H9 (cell line): ENCODE results near the gene UMAD1. TPM values are rescaled to one million over a fixed set of nuclear protein-coding genes. Genes with fewer than 3 reads are reported as not detected.

Experiments used
- DNase-seq: peaks from one replicate; pipeline ENCODE4 v3.0.0-alpha.2; 2017
- H2AFZ ChIP-seq: one replicate; pipeline ENCODE4 v1.6.1; 2013; ENCODE audit warnings: mild to moderate bottlenecking, low read length, control low read depth, moderate library complexity
- H2AK5ac ChIP-seq: 2 replicates; pipeline ENCODE4 v1.6.1; 2013; ENCODE audit warnings: low read length, control low read depth, mixed read lengths; ENCODE audit not compliant: insufficient read length
- H2BK120ac ChIP-seq: one replicate; pipeline ENCODE4 v1.6.1; 2013; ENCODE audit warnings: low read depth, mild to moderate bottlenecking, low read length, control low read depth, inconsistent platforms; ENCODE audit not compliant: poor library complexity, severe bottlenecking
- H2BK12ac ChIP-seq: 2 replicates; pipeline ENCODE4 v1.6.1; 2013; ENCODE audit warnings: low read length, control low read depth, mixed read lengths, low read depth; ENCODE audit not compliant: insufficient read length
- H2BK15ac ChIP-seq: 2 replicates; pipeline ENCODE4 v1.6.1; 2013; ENCODE audit warnings: low read depth, low read length, control low read depth
- H2BK20ac ChIP-seq: one replicate; pipeline ENCODE4 v1.6.1; 2013; ENCODE audit warnings: low read depth, mild to moderate bottlenecking, low read length, control low read depth, inconsistent platforms; ENCODE audit not compliant: poor library complexity, severe bottlenecking
- H2BK5ac ChIP-seq: 2 replicates; pipeline ENCODE4 v1.6.1; 2013; ENCODE audit warnings: low read length, control low read depth, mixed read lengths; ENCODE audit not compliant: insufficient read length
- H3K14ac ChIP-seq: 2 replicates; pipeline ENCODE4 v1.6.1; 2013; ENCODE audit warnings: low read length, control low read depth; ENCODE audit not compliant: insufficient read depth
- H3K18ac ChIP-seq: 2 replicates; pipeline ENCODE4 v1.6.1; 2013; ENCODE audit warnings: low read depth, mild to moderate bottlenecking, mixed read lengths, low read length, control low read depth; ENCODE audit not compliant: insufficient read length
- H3K23ac ChIP-seq: 2 replicates; pipeline ENCODE4 v1.6.1; 2013; ENCODE audit warnings: low read length, control low read depth, mixed read lengths, low read depth; ENCODE audit not compliant: insufficient read length
- H3K23me2 ChIP-seq: 2 replicates; pipeline ENCODE4 v1.6.1; 2013; ENCODE audit warnings: low read depth, mild to moderate bottlenecking, mixed read lengths, low read length, control low read depth; ENCODE audit not compliant: insufficient read length, poor library complexity, severe bottlenecking
- H3K27ac ChIP-seq: 2 replicates; pipeline ENCODE4 v1.5.1; 2013; ENCODE audit warnings: low read length, control low read depth, mixed read lengths, low read depth; ENCODE audit not compliant: insufficient read length
- H3K27me3 ChIP-seq: 2 replicates; pipeline ENCODE4 v1.6.1; 2013; ENCODE audit warnings: low read length, control low read depth, inconsistent platforms; ENCODE audit not compliant: insufficient read depth
- H3K4ac ChIP-seq: 2 replicates; pipeline ENCODE4 v1.6.1; 2013; ENCODE audit warnings: low read depth, mild to moderate bottlenecking, control low read depth, inconsistent platforms, low read length, moderate library complexity
- H3K4me1 ChIP-seq: 2 replicates; pipeline ENCODE4 v1.6.1; 2013; ENCODE audit warnings: low read length, control low read depth, inconsistent platforms; ENCODE audit not compliant: insufficient read depth
- H3K4me2 ChIP-seq: 2 replicates; pipeline ENCODE4 v1.6.1; 2013; ENCODE audit warnings: low read length, control low read depth, mixed read lengths; ENCODE audit not compliant: insufficient read length, insufficient read depth
- H3K56ac ChIP-seq: 2 replicates; pipeline ENCODE4 v1.6.1; 2013; ENCODE audit warnings: low read depth, mild to moderate bottlenecking, mixed read lengths, low read length, control low read depth; ENCODE audit not compliant: insufficient read length
- H3K79me1 ChIP-seq: 2 replicates; pipeline ENCODE4 v1.6.1; 2013; ENCODE audit warnings: low read depth, mild to moderate bottlenecking, moderate library complexity, low read length, control low read depth, inconsistent platforms; ENCODE audit not compliant: insufficient read depth, poor library complexity, severe bottlenecking
- H3K79me2 ChIP-seq: 2 replicates; pipeline ENCODE4 v1.6.1; 2013; ENCODE audit warnings: low read length, control low read depth, inconsistent platforms; ENCODE audit not compliant: insufficient read depth
- H3K9ac ChIP-seq: 2 replicates; pipeline ENCODE4 v1.6.1; 2013; ENCODE audit warnings: low read length, control low read depth, mixed read lengths; ENCODE audit not compliant: insufficient read length; ENCODE audit errors: extremely low read depth
- H3K9me3 ChIP-seq: one replicate; pipeline ENCODE4 v1.6.1; 2013; ENCODE audit warnings: low read depth, low read length, inconsistent platforms; ENCODE audit not compliant: control insufficient read depth
- H3T11ph ChIP-seq: one replicate; pipeline ENCODE4 v1.6.1; 2013; ENCODE audit warnings: mild to moderate bottlenecking, low read length, control low read depth, inconsistent platforms
- H4K20me1 ChIP-seq: one replicate; pipeline ENCODE4 v1.6.1; 2013; ENCODE audit not compliant: control insufficient read depth, insufficient read length, insufficient read depth
- H4K5ac ChIP-seq: 2 replicates; pipeline ENCODE4 v1.6.1; 2013; ENCODE audit warnings: low read depth, mild to moderate bottlenecking, mixed read lengths, low read length, control low read depth; ENCODE audit not compliant: insufficient read length
- H4K8ac ChIP-seq: replicated peaks from 2 replicates; pipeline ENCODE4 v1.6.1; 2013; ENCODE audit warnings: low read length, control low read depth, mixed read lengths, low read depth; ENCODE audit not compliant: insufficient read length
- H4K91ac ChIP-seq: 2 replicates; pipeline ENCODE4 v1.6.1; 2013; ENCODE audit warnings: low read depth, mild to moderate bottlenecking, moderate library complexity, mixed read lengths, low read length, control low read depth; ENCODE audit not compliant: insufficient read length
- H3K27ac Mint-ChIP-seq, 3 experiments: 2 replicates in 2 of 3; 3 replicates in 1 of 3; pipeline ENCODE4 v1.8.0; 2020 to 2021; ENCODE audit warnings: mixed read lengths in 3 of 3, mild to moderate bottlenecking in 1 of 3, moderate library complexity in 1 of 3
- H3K27me3 Mint-ChIP-seq: 2 replicates; pipeline ENCODE4 v1.8.0; 2021; ENCODE audit warnings: low read depth, mild to moderate bottlenecking, moderate library complexity, mixed read lengths
- H3K36me3 Mint-ChIP-seq, 3 experiments: 2 replicates in 2 of 3; 3 replicates in 1 of 3; pipeline ENCODE4 v1.8.0; 2020 to 2021; ENCODE audit warnings: low read depth in 3 of 3, mixed read lengths in 3 of 3; ENCODE audit not compliant: insufficient read depth in 1 of 3
- H3K4me1 Mint-ChIP-seq, 2 experiments: 2 replicates each; pipeline ENCODE4 v1.8.0; 2020; ENCODE audit warnings: mixed read lengths in 2 of 2
- H3K4me3 Mint-ChIP-seq, 2 experiments: 2 replicates in 1 of 2; 3 replicates in 1 of 2; pipeline ENCODE4 v1.8.0; 2020 to 2021; ENCODE audit warnings: mild to moderate bottlenecking in 2 of 2, mixed read lengths in 2 of 2, moderate library complexity in 1 of 2
- H3K9me3 Mint-ChIP-seq, 2 experiments: 2 replicates in 1 of 2; 3 replicates in 1 of 2; pipeline ENCODE4 v1.8.0; 2020; ENCODE audit warnings: mild to moderate bottlenecking in 2 of 2, mixed read lengths in 2 of 2, moderate library complexity in 1 of 2
- whole genome bisulfite sequencing: extraction: QIAGEN DNeasy Blood & Tissue Kit; methylation state at CpG from one replicate; pipeline ENCODE4 v1.1.7; 2013; ENCODE audit warnings: missing lambda C conversion rate, low lambda C conversion rate, mixed read lengths; ENCODE audit not compliant: insufficient read length; ENCODE audit errors: extremely low coverage; 5-methylcytosine and 5-hydroxymethylcytosine counted together
- total RNA-seq: library from RNA; stranded (reverse); gene quantifications from 2 replicates; pipeline ENCODE4 v1.2.1, GENCODE V29; 2021
- TF ChIP-seq, protein P1 (sequence below): fragments of 200-600 bp; sonication (generic); conservative IDR thresholded peaks from 3 replicates; pipeline ENCODE4 v1.8.0; 2021; ENCODE audit warnings: antibody characterized with exemption, mild to moderate bottlenecking

Gene UMAD1
- total RNA-seq, 1 experiment from 2014 or later, result 8.9 TPM

DNA sequence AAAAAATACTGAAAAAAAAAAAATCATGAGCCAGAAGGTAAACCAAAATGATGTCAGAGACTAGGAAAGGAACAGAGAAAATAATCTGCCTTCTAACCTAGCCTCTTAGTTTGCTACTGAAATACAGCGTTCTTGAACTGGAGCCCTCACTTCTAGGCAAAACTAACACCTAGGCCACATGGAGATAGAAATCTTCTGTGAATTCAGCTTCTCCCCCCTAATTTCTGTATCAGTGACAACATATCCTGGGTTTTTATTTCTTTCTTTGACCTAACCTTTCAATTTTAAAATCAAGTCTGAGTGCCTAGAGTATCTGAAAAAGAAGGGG is 228.0 kb downstream of the UMAD1 start:
- Histone ChIP-seq H3K27ac (no peak overlapping the region), H3K4me2 (no peak overlapping the region), H3K18ac (no peak overlapping the region), H2BK20ac (no peak overlapping the region), H3K79me1 (no peaks in the 10 kb centered on the region), H2BK12ac (no peak overlapping the region), H2BK120ac (no peak overlapping the region), H3K23me2 (no peaks in the 10 kb centered on the region), H2AFZ (no peak overlapping the region), H4K91ac (no peak overlapping the region), H3K27me3 (no peaks in the 10 kb centered on the region), H3K23ac (no peak overlapping the region), H3K79me2 (no peaks in the 10 kb centered on the region), H3K14ac (no peak overlapping the region), H2BK15ac (no peak overlapping the region), H3K56ac (no peak overlapping the region), H4K8ac (no peak overlapping the region), H2BK5ac (no peak overlapping the region), H3K4me1 (peaks cover 2% of the 10 kb centered on the region; the same call in 1 of the 2 replicates), H3K4ac (no peak overlapping the region), H3K9me3 (no peaks in the 10 kb centered on the region), H3K9ac (no peak overlapping the region), H4K5ac (no peak overlapping the region), H3T11ph (no peak overlapping the region), H2AK5ac (no peak overlapping the region), H4K20me1 (no peaks in the 10 kb centered on the region)
- Mint-ChIP-seq H3K4me3 (no peak overlapping the region), H3K4me1 (peaks cover 16 to 20% of the 10 kb centered on the region in 2 experiments), H3K27me3 (no peaks in the 10 kb centered on the region), H3K27ac (no peak overlapping the region), H3K9me3 (no peaks in the 10 kb centered on the region), H3K36me3 (no peaks in the 10 kb centered on the region)
- TF ChIP-seq, protein P1, sequence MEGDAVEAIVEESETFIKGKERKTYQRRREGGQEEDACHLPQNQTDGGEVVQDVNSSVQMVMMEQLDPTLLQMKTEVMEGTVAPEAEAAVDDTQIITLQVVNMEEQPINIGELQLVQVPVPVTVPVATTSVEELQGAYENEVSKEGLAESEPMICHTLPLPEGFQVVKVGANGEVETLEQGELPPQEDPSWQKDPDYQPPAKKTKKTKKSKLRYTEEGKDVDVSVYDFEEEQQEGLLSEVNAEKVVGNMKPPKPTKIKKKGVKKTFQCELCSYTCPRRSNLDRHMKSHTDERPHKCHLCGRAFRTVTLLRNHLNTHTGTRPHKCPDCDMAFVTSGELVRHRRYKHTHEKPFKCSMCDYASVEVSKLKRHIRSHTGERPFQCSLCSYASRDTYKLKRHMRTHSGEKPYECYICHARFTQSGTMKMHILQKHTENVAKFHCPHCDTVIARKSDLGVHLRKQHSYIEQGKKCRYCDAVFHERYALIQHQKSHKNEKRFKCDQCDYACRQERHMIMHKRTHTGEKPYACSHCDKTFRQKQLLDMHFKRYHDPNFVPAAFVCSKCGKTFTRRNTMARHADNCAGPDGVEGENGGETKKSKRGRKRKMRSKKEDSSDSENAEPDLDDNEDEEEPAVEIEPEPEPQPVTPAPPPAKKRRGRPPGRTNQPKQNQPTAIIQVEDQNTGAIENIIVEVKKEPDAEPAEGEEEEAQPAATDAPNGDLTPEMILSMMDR, result no peak
- WGBS, result no CpG with 5 or more reads among the region's 1 CpG
- DNase-seq, result no peak
